EL (cell line): ENCODE data around the gene SPEF1.
"Not testable (repeated sequence)": the region's sequence is repeated elsewhere in the genome, so short reads cannot be mapped to it uniquely, and the experiment has no call there.

Source experiments
- DNase-seq: peaks from one replicate; pipeline ENCODE4 v3.0.0-alpha.2; 2016

Gene SPEF1

GRCh38 chr20:3781153-3781910, at the start of gene SPEF1:
TSS of gene SPEF1 (minus strand) at chr20:3781448. CDS start at chr20:3781287, 161 bp downstream.
- DNase-seq = peak; percentile 97

- DNase-seq = not testable (repeated sequence)
Measured at GRCh38 chr20:3829891-3830290, 48.6 kb upstream of the SPEF1 start.

GRCh38 chr20:3828798-3829197, 47.5 kb upstream of the SPEF1 start:
- DNase-seq = no peak

DNA sequence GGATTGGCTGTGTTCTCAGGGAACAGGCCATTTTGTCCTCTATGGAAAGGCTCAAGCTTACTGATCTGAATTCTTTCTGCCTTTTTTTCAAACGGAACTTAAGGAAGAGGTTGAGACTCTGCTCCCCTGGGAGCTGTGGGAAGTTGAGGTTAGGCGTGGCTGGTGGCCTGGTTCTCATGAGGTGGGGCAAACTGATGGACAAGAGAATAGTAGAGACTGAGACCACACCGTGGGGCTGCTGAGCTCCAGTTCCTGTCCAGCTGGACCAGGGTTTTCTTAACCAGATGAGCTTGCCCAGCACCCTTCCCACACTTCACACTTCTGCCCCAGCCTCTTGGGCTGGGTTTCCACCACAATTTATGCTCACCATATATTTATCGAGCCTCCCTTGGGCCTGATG, 45.2 kb upstream of the SPEF1 start:
- no peak for DNase-seq

- DNase-seq = no peak
Measured at GRCh38 chr20:3825526-3825925, 44.3 kb upstream of the SPEF1 start.

- DNase-seq = no peak
Measured at GRCh38 chr20:3823881-3824280, 42.6 kb upstream of the SPEF1 start.

DNA sequence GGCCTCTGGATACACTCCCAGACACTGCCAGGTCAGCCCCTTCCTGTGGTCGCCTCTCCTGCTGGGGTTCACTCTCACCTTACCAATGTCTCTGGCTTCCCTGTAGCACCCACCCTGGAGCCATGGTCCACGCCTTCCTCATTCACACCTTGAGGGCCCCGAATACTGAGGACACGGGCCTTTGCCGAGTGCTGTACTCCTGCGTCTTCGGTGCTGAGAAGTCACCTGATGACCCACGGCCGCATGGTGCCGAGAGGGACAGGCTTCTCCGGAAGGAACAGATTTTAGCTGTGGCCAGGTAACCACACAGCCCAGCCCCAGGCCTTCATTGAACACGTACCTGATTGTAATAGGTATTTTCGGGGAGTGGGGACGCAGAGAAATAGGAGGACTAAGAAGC, 40.7 kb upstream of the SPEF1 start:
- no peak for DNase-seq

- DNase-seq = no peak
Measured at GRCh38 chr20:3820901-3821727, 39.9 kb upstream of the SPEF1 start.

DNA sequence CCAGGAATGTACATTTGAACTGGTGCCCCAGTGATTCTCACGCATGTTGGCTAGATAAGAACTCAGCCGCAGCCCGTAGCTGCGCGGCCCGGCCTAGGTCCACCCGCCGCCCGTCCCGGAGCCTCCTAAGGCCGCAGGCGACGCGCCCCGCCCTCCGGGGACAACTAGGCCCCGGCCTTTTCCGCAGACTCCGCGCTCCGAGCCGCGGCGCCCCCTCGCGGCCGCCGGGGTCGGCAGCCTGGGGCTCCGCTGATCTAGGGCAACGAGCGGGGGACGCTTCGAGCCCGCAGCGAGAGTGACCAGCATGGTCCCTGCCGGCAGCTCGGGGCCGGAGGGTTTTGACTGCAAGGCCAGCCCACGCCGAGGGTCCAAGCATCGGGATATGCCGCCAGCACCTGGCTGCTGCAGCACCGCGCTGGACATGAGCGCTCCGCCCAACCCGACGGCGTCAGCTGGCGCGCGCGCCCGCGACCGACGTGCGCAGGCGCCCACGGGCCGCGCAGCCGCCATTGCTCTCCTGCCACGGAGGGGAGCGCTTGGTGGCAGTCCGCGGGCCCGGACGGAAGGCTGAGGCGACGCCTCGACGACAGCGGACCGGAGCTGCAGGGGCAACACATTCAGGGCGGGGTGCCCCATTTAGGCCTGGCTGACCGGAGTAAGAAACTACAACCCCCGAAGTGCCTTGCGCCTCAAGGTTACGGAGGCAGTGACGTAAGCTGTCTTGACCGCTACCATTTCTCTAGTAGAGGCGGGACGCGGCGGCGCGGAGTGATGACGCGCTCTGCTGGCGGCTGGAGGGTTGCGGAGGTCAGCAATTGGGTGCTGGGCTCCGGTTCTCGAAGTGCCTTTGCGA, 39.0 kb upstream of the SPEF1 start, which contains the start of gene AP5S1:
AP5S1 (plus strand) TSS at position 500 of the 853 bp plus-strand sequence. CDS start 1,571 bp downstream, outside the sequence.
- DNase-seq = peak; percentile 96

- DNase-seq = no peak
Measured at GRCh38 chr20:3819411-3820047, 38.3 kb upstream of the SPEF1 start.

GRCh38 chr20:3818155-3819151, 37.2 kb upstream of the SPEF1 start:
- peak; percentile 88 for DNase-seq

GRCh38 chr20:3815703-3816315, 34.6 kb upstream of the SPEF1 start:
- no peak for DNase-seq

DNA sequence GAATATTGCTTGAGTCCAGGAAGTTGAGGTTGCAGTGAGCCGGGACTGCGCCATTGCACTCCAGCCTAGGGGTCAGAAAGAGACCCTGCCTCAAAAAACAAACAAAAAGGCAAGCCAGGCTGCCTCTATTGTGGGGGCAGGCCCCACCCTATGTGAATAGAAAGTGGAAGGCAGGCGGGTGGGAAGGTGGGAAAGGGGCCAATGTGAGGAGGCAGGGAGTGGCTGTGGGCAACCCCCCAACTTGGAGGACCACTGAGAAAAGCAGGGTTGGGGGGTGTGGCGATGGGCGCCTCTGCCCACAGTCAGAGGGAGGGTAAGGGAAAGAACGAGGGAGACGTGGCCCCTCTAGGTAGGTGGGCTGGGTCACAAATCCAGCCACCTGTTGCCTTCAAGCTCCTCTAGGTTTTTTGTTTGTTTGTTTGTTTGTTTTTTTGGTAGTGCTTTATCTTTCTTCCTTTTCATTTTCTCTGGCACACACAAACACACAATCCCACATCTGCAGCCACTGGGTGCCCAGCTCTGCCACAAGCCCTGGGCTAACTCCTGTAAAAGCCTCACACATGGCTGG, 33.8 kb upstream of the SPEF1 start:
- DNase-seq = no peak

DNA sequence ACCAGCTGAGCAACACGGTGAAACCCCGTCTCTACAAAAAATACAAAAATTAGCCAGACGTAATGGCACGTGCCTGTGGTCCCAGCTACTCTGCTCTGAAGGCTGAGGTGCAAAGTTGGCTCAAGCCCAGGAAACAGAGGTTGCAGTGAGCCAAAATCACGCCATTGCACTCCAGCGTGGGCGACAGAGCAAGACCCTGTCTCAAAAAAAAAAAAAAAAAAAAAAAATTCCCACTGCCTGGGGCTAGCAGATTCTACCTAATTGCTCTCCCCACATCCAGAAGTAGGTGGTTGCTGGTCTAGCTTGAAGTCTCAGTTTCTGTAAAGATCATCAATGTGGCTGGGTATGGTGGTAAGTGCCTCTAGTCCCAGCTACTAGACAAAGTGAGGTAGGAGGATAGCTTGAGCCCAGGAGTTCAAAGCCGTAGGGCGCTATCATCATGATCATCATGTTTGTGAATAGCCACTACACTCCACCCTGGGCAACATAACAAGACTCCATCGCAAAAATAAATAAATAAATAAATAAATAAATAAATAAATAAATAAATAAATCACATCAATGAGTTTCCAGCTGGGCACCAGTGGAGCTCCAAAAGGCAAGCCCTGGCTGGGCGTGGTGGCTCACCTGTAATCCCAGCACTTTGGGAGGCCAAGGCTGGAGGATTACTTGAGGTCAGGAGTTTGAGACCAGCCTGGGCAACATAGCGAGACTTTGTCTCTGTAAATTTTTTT, 32.8 kb upstream of the SPEF1 start:
- DNase-seq = no peak

- DNase-seq = no peak
Measured at GRCh38 chr20:3812975-3813847, 32.0 kb upstream of the SPEF1 start.

GRCh38 chr20:3812259-3812681, 31.0 kb upstream of the SPEF1 start:
- DNase-seq = no peak

DNA sequence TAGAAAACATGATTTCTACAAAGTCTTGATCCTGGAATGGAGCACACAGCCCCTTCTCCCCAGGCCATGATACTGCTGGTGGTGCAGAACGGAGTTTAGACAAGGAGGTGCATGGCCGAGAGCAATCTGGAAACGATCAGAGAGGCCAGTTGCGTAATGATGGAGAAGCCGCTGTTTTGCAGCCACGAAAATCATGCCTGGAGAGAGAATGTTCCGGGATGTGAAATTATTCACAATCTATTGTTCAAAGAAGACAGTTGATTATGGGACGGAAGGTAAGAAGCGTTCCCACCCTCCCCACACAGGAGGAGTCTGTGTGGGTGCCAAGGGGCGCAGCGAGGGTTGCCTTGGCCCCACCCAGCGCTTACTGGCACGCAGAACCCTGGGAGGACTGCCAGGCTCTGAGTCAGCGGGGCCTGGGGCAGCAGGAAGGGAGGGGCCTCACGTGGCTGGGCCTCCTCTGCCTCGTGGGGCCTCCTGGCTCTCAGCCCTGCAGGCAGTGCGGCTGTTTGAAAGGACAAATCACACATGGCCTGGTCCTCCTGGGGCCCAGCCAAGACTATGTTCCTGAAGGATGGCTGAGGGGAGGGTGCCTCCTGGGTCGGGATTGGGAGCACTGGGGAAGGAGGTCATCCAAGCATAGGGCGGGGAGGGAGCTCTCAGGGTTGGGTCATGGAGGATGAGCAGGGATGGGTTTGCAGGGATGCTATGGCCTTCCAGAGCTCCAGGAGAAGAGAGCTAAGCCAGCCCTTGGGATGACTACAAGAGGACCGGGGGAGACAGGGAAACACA, 30.4 kb upstream of the SPEF1 start:
- peak; percentile 99 for DNase-seq

GRCh38 chr20:3808544-3808943, 27.3 kb upstream of the SPEF1 start:
- DNase-seq = no peak
